Vagina (tissue), 2 donors: ENCODE data around the gene CATSPER3.

Experiments used
- POLR2A ChIP-seq, 2 donors: fragments of 450-650 bp; IDR thresholded peaks; one replicate each; pipeline ENCODE4 v1.6.1; 2017; ENCODE audit warnings: antibody characterized with exemption in 2 of 2, mild to moderate bottlenecking in 2 of 2, moderate library complexity in 2 of 2
- POLR2AphosphoS5 ChIP-seq, 2 donors: sonication (generic); formaldehyde crosslinking; IDR thresholded peaks; one replicate each; pipeline ENCODE4 v1.9.0; 2017; ENCODE audit warnings: antibody characterized with exemption in 2 of 2, mild to moderate bottlenecking in 2 of 2, low read depth in 1 of 2; ENCODE audit not compliant: insufficient read depth in 1 of 2

DNA sequence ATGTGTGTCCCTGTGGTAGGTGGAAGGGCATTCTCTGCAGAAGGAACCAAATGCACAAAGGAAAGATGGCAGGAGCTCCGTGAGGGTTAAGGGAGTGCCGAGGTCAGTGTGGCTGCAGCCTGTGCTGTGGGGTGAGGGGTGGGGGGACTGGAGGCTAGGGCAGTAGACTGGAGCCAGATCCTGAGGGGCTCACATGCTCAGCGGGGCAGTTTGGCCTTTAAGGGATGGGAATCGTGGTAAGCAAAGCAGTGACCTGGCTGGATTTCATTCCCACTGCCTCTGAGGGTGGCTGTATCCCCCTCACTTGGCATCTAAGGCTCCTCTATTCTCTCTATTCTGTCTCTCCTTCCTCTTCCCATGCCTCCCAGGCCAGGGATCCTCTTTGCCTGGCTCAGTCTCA, 50.8 kb downstream of the CATSPER3 start:
- TF ChIP-seq POLR2AphosphoS5 (IDR thresholded peaks at IDR 0.05; ENCODE audit: insufficient read depth in 1 of 2, low read depth in 1 of 2) (no peak), POLR2A (IDR thresholded peaks at IDR 0.05) (no peak)
